Gastrocnemius medialis (tissue), 4 donors: ENCODE measurements around the gene HECA. TPM values are rescaled to one million over a fixed set of nuclear protein-coding genes. Genes with fewer than 3 reads are reported as not detected.
"Not testable (repeated sequence)": the region's sequence is repeated elsewhere in the genome, so short reads cannot be mapped to it uniquely, and the experiment has no call there.

Experiments used
- ATAC-seq, 2 donors: fragments of 150-250 bp; one replicate each; pipeline ENCODE4 v1.9.1; 2016
- DNase-seq, 2 donors: peaks; one replicate each; pipeline ENCODE4 v3.0.0-alpha.2; 2019
- H3K27ac ChIP-seq, 4 donors: fragments of 200-600 bp; sonication (generic); 1 replicate in 1 of 4; 2 replicates in 3 of 4; pipeline ENCODE4 v1.5.1; 2016 to 2018; ENCODE audit warnings: mild to moderate bottlenecking in 2 of 4, moderate library complexity in 1 of 4
- H3K27me3 ChIP-seq, 3 donors: fragments of 200-600 bp; sonication (generic) in 2 of 3; 1 replicate in 1 of 3; 2 replicates in 2 of 3; pipeline versions ENCODE4 v1.5.1 to v1.6.0; 2016 to 2019; ENCODE audit warnings: mild to moderate bottlenecking in 1 of 3, moderate library complexity in 1 of 3
- H3K36me3 ChIP-seq, 2 donors: fragments of 200-600 bp; sonication (generic) in 1 of 2; one replicate each; pipeline ENCODE4 v1.5.1; 2017 to 2018
- H3K4me1 ChIP-seq, 2 donors: fragments of 200-600 bp; sonication (generic) in 1 of 2; one replicate each; pipeline ENCODE4 v1.5.1; 2016 to 2017; ENCODE audit warnings: mild to moderate bottlenecking in 2 of 2
- H3K4me3 ChIP-seq, 4 donors: fragments of 200-600 bp; sonication (generic) in 3 of 4; 1 replicate in 1 of 4; 2 replicates in 3 of 4; pipeline ENCODE4 v1.5.1; 2016 to 2019; ENCODE audit warnings: mild to moderate bottlenecking in 2 of 4
- H3K9me3 ChIP-seq, 3 donors: fragments of 200-600 bp; sonication (generic) in 2 of 3; 1 replicate in 1 of 3; 2 replicates in 2 of 3; pipeline ENCODE4 v1.5.1; 2016 to 2019
- CTCF ChIP-seq, 5 experiments: fragments of 450-650 bp in 3 of 5; fragments of 200-600 bp in 2 of 5; sonication (generic) in 2 of 5; IDR thresholded peaks in 4 of 5; conservative IDR thresholded peaks in 1 of 5; 1 replicate in 4 of 5; 2 replicates in 1 of 5; pipeline ENCODE4 v1.5.1; 2016 to 2019; ENCODE audit warnings: antibody characterized with exemption in 5 of 5, mild to moderate bottlenecking in 3 of 5, moderate library complexity in 3 of 5
- POLR2A ChIP-seq, 2 donors: fragments of 450-650 bp; IDR thresholded peaks; one replicate each; pipeline ENCODE4 v1.6.1; 2017; ENCODE audit warnings: antibody characterized with exemption in 2 of 2, mild to moderate bottlenecking in 2 of 2, moderate library complexity in 2 of 2
- in situ Hi-C, 4 donors: fragments of 200-750 bp; cut with MboI; loops; one replicate each; pipeline versions ENCODE4 v1.15.0 to v1.8.0; 2017; ENCODE audit warnings: low sequenced_read_pairs in 4 of 4
- intact Hi-C: fragments of 100-400 bp; cut with DNase I; formaldehyde crosslinking; loops from one replicate; pipeline ENCODE4 v1.15.1; 2023; ENCODE audit warnings: low total_unique reads
- total RNA-seq, 4 donors: library from RNA; depleted of rRNA; stranded (reverse); fragments of >200 nt; gene quantifications; one replicate each; pipeline versions ENCODE4 v1.1.0 to v1.2.3, GENCODE V29; 2016

HECA gene
- total RNA-seq, 4 donors from 2014 or later = 34.5 to 59.1 (median 47.2) TPM

DNA sequence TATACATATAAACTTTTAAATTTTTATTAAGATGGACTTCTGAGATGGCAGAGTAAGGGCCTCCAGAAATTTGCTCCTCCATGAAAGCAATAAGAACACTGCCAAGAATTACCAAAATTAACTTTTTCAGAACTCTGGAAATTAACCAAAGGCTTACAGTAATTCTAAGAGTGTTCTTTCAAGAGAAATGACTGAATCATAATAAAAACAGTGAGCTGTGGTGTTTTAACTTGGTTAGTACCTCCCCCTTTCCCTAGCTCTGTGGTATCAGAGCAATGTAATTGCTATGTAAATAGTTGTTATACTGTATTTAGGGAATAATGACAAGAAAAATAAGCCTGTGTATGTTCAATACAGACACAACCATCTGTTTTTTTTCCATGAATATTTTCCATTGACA is 19.0 kb downstream of the HECA start:
- H3K27me3 ChIP-seq = no peaks in the 10 kb centered on the region
- no peak for DNase-seq
- H3K9me3 ChIP-seq = no peaks in the 10 kb centered on the region
- peaks cover 49 to 58% of the 10 kb centered on the region in 2 donors for H3K4me1 ChIP-seq
- ATAC-seq = no peak
- no peak overlapping the region for H3K4me3 ChIP-seq
- in situ Hi-C loops = no loop called here
- H3K36me3 ChIP-seq = no peaks in the 10 kb centered on the region
- no peak for TF ChIP-seq CTCF (IDR thresholded peaks at IDR 0.05 in 4 of 5, conservative IDR thresholded peaks at IDR 0.05 in 1 of 5)
- TF ChIP-seq POLR2A (IDR thresholded peaks at IDR 0.05) = no peak
- intact Hi-C loops = no loop called here
- H3K27ac ChIP-seq = no peak overlapping the region

- Histone ChIP-seq H3K27ac (no peak overlapping the region), H3K9me3 (no peaks in the 10 kb centered on the region), H3K4me1 (peaks cover 40 to 46% of the 10 kb centered on the region in 2 donors), H3K27me3 (no peaks in the 10 kb centered on the region), H3K4me3 (no peak overlapping the region), H3K36me3 (no peaks in the 10 kb centered on the region)
- ATAC-seq = no peak
- in situ Hi-C loops (no loop called here), intact Hi-C loops (no loop called here)
- TF ChIP-seq POLR2A (IDR thresholded peaks at IDR 0.05) (no peak), CTCF (IDR thresholded peaks at IDR 0.05 in 4 of 5, conservative IDR thresholded peaks at IDR 0.05 in 1 of 5) (no peak)
- DNase-seq = no peak
These were observed 20.1 kb downstream of the HECA start for GRCh38 chr6:139154881-139155547.

DNA sequence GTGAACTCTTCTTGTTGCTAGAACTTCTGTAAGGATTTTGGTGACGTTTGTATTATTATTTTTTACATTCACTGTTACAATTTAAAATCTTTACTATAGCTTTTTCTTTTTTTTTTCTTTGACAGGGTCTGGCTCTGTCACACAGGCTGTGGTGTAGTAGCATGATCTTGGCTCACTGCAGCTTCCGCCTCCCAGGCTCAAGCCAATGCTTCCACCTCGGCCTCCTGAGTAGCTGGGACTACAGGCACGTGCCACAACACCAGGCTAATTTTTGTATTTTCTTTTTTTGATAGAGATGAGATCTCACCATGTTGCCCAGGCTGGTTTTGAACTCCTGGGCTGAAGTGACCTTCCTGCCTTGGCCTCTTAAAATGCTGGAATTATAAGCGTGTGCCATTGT is 21.2 kb downstream of the HECA start:
- DNase-seq = no peak
- ATAC-seq = no peak
- H3K4me1 ChIP-seq = peaks cover 40 to 47% of the 10 kb centered on the region in 2 donors

GRCh38 chr6:139156551-139156950 is 21.7 kb downstream of the HECA start:
- Histone ChIP-seq H3K27ac (no peak overlapping the region), H3K4me1 (peaks cover 37 to 44% of the 10 kb centered on the region in 2 donors)
- intact Hi-C loops = no loop called here

More for the DNA sequence above, 21.2 kb downstream of the HECA start:
- Histone ChIP-seq H3K4me3 (no peak overlapping the region), H3K27me3 (no peaks in the 10 kb centered on the region), H3K36me3 (no peaks in the 10 kb centered on the region), H3K27ac (no peak overlapping the region), H3K9me3 (no peaks in the 10 kb centered on the region)
- intact Hi-C loops = no loop called here
- in situ Hi-C loops = no loop called here
- no peak for TF ChIP-seq POLR2A (IDR thresholded peaks at IDR 0.05)
- TF ChIP-seq CTCF (IDR thresholded peaks at IDR 0.05 in 4 of 5, conservative IDR thresholded peaks at IDR 0.05 in 1 of 5) = no peak

DNA sequence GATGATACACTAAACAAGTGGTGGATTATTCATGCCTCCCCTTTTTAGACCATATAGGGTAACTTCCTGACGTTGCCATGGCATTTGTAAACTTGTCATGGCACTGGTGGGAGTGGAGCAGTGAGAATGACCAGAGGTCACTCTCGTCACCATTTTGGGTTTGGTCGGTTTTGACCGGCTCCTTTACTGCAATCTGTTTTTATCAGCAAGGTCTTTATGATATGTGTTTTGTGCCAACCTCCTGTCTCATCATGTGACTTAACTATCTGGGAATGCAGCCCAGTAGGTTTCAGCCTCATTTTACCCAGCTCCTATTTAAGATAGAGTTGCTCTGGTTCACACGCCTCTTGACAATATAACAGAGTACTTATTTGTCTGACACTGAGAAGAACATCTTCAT is 22.2 kb downstream of the HECA start:
- ATAC-seq, H3K27me3 ChIP-seq, H3K9me3 ChIP-seq, DNase-seq, intact Hi-C loops, in situ Hi-C loops, H3K36me3 ChIP-seq, H3K4me3 ChIP-seq, H3K27ac ChIP-seq: not testable (repeated sequence)
- H3K4me1 ChIP-seq = peaks cover 32 to 43% of the 10 kb centered on the region in 2 donors

More at GRCh38 chr6:139156551-139156950, 21.7 kb downstream of the HECA start:
- H3K4me3 ChIP-seq = no peak overlapping the region
- H3K36me3 ChIP-seq = no peaks in the 10 kb centered on the region
- no peaks in the 10 kb centered on the region for H3K9me3 ChIP-seq
- ATAC-seq (no peak), DNase-seq (no peak)
- TF ChIP-seq POLR2A (IDR thresholded peaks at IDR 0.05) (no peak), CTCF (IDR thresholded peaks at IDR 0.05 in 4 of 5, conservative IDR thresholded peaks at IDR 0.05 in 1 of 5) (no peak)
- no peaks in the 10 kb centered on the region for H3K27me3 ChIP-seq
- in situ Hi-C loops = no loop called here
